NK-92 (cell line): ENCODE data around the gene PTX4.

ENCODE experiments used
- DNase-seq: peaks from one replicate; lab custom pipeline; 2025; ENCODE audit not compliant: unreplicated experiment; lab: John Stamatoyannopoulos, UW

The PTX4 gene

GRCh38 chr16:1464894-1465566 lies 23.7 kb downstream of the PTX4 start:
- DNase-seq, result no peak

- DNase-seq, result no peak
Observed at GRCh38 chr16:1464196-1464893, 24.4 kb downstream of the PTX4 start.

- DNase-seq, result no peak
Observed at GRCh38 chr16:1461146-1461545, 27.6 kb downstream of the PTX4 start.

GRCh38 chr16:1460602-1461138 lies 28.1 kb downstream of the PTX4 start:
- no peak for DNase-seq

- no peak for DNase-seq
Observed at GRCh38 chr16:1459967-1460366, 28.8 kb downstream of the PTX4 start.

- no peak for DNase-seq
Observed at GRCh38 chr16:1458977-1459341, 29.8 kb downstream of the PTX4 start.

- no peak for DNase-seq
Observed at GRCh38 chr16:1458336-1458976, 30.3 kb downstream of the PTX4 start.

GRCh38 chr16:1457489-1458245 lies 31.1 kb downstream of the PTX4 start:
- DNase-seq, result no peak

GRCh38 chr16:1456951-1457350 lies 31.8 kb downstream of the PTX4 start:
- no peak for DNase-seq

GRCh38 chr16:1455190-1456171 lies 33.3 kb downstream of the PTX4 start:
- no peak for DNase-seq

GRCh38 chr16:1454561-1454960 lies 34.2 kb downstream of the PTX4 start:
- no peak for DNase-seq

- no peak for DNase-seq
Observed at GRCh38 chr16:1453316-1453715, 35.4 kb downstream of the PTX4 start.

GRCh38 chr16:1452530-1452929 lies 36.2 kb downstream of the PTX4 start:
- no peak for DNase-seq

GRCh38 chr16:1451702-1452392 lies 36.9 kb downstream of the PTX4 start:
- DNase-seq, result no peak

GRCh38 chr16:1450841-1451240 lies 37.9 kb downstream of the PTX4 start:
- DNase-seq, result no peak

- no peak for DNase-seq
Observed at GRCh38 chr16:1450218-1450617, 38.5 kb downstream of the PTX4 start.

- no peak for DNase-seq
Observed at GRCh38 chr16:1449201-1449788, 39.4 kb downstream of the PTX4 start.

GRCh38 chr16:1448536-1449116 lies 40.1 kb downstream of the PTX4 start:
- DNase-seq, result no peak

- DNase-seq, result no peak
Observed at GRCh38 chr16:1447965-1448364, 40.8 kb downstream of the PTX4 start.
